ENCODE data around the gene ADGRG6. TPM values are rescaled to one million over a fixed set of nuclear protein-coding genes. Genes with fewer than 3 reads are reported as not detected.

Gene ADGRG6
- polyA plus RNA-seq, 1 experiment: 25.4 TPM

- ChIA-PET CTCF (no interaction called here), POLR2A (no interaction called here)
- DNase-seq (ENCODE audit: low read depth): no peak
- Histone ChIP-seq H3K27me3 (ENCODE audit: control insufficient read depth, insufficient read depth, low read length) (no peaks in the 10 kb centered on the region), H3K4me3 (ENCODE audit: low read depth, low read length) (no peak overlapping the region), H3K36me3 (ENCODE audit: control insufficient read depth, insufficient read depth, low read length) (peaks cover 2% of the 10 kb centered on the region)
- TF ChIP-seq CTCF (IDR thresholded peaks at IDR 0.05; ENCODE audit: insufficient read depth, low read depth, low read length): no peak
These were observed 106.0 kb downstream of the ADGRG6 start for GRCh38 chr6:142407685-142408273.

GRCh38 chr6:142408409-142408808 lies 106.6 kb downstream of the ADGRG6 start:
- ChIA-PET CTCF (no interaction called here), POLR2A (no interaction called here)
- no peak for DNase-seq (ENCODE audit: low read depth)
- peaks cover 2% of the 10 kb centered on the region for H3K36me3 ChIP-seq (ENCODE audit: control insufficient read depth, insufficient read depth, low read length)
- no peaks in the 10 kb centered on the region for H3K27me3 ChIP-seq (ENCODE audit: control insufficient read depth, insufficient read depth, low read length)
- no peak for TF ChIP-seq CTCF (IDR thresholded peaks at IDR 0.05; ENCODE audit: insufficient read depth, low read depth, low read length)
- H3K4me3 ChIP-seq (ENCODE audit: low read depth, low read length): no peak overlapping the region

- Histone ChIP-seq H3K27me3 (ENCODE audit: control insufficient read depth, insufficient read depth, low read length) (no peaks in the 10 kb centered on the region), H3K4me3 (ENCODE audit: low read depth, low read length) (no peak overlapping the region), H3K36me3 (ENCODE audit: control insufficient read depth, insufficient read depth, low read length) (no peaks in the 10 kb centered on the region)
- ChIA-PET POLR2A (no interaction called here), CTCF (no interaction called here)
- DNase-seq (ENCODE audit: low read depth): no peak
- no peak for TF ChIP-seq CTCF (IDR thresholded peaks at IDR 0.05; ENCODE audit: insufficient read depth, low read depth, low read length)
These were observed 108.0 kb downstream of the ADGRG6 start for GRCh38 chr6:142409794-142410193.

GRCh38 chr6:142411145-142411544 lies 109.3 kb downstream of the ADGRG6 start:
- H3K36me3 ChIP-seq (ENCODE audit: control insufficient read depth, insufficient read depth, low read length): no peaks in the 10 kb centered on the region
- POLR2A ChIA-PET: no interaction called here

GRCh38 chr6:142412241-142412640 lies 110.4 kb downstream of the ADGRG6 start:
- Histone ChIP-seq H3K36me3 (ENCODE audit: control insufficient read depth, insufficient read depth, low read length) (no peaks in the 10 kb centered on the region), H3K27me3 (ENCODE audit: control insufficient read depth, insufficient read depth, low read length) (no peaks in the 10 kb centered on the region), H3K4me3 (ENCODE audit: low read depth, low read length) (no peak overlapping the region)
- CTCF ChIA-PET: interaction anchor here (0.6 kb wide), 1 partner anchor 376 kb away, joined by 4 read pairs; no protein-coding TSS in a partner anchor
- no peak for TF ChIP-seq CTCF (IDR thresholded peaks at IDR 0.05; ENCODE audit: insufficient read depth, low read depth, low read length)
- DNase-seq (ENCODE audit: low read depth): no peak
- POLR2A ChIA-PET: interaction anchor here (0.7 kb wide), 1 partner anchor 40 kb away, joined by 4 read pairs; no protein-coding TSS in a partner anchor

More at GRCh38 chr6:142411145-142411544, 109.3 kb downstream of the ADGRG6 start:
- Histone ChIP-seq H3K4me3 (ENCODE audit: low read depth, low read length) (no peak overlapping the region), H3K27me3 (ENCODE audit: control insufficient read depth, insufficient read depth, low read length) (no peaks in the 10 kb centered on the region)
- no peak for TF ChIP-seq CTCF (IDR thresholded peaks at IDR 0.05; ENCODE audit: insufficient read depth, low read depth, low read length)
- CTCF ChIA-PET: no interaction called here
- no peak for DNase-seq (ENCODE audit: low read depth)

Data from BJ (cell line).